ENCODE measurements around the gene TARS2. TPM values are rescaled to one million over a fixed set of nuclear protein-coding genes. Genes with fewer than 3 reads are reported as not detected.

The TARS2 gene
- total RNA-seq, 2 experiments from 2014 or later: 29.8 to 33.7 TPM

DNA sequence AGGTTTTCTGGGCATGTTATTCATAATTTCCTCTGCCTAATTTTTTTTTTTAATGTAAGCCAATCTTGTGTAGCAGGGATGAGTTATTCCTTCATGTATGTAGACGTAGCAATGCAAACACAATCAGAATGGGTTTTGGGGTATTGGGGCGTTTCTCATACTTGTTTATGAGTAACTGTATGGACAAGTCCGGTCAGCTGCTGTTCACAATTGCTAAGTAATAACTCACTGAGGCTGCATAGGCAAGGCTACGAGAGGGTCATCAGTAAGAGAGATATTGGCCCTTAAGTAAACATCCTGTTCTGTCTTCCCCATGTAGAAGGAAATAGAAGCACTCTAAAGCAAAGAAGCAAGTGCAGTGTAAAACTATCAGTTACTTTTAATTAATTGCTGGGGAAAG, 9.5 kb upstream of the TARS2 start:
- no peak for ATAC-seq
- peaks cover 4% of the 10 kb centered on the region for H3K36me3 Mint-ChIP-seq (ENCODE audit: low read depth)
- no peaks in the 10 kb centered on the region for H3K4me1 Mint-ChIP-seq (ENCODE audit: low read depth)
- peaks cover 4% of the 10 kb centered on the region for H3K27me3 Mint-ChIP-seq (ENCODE audit: low read depth)
- no peak overlapping the region for H3K4me3 Mint-ChIP-seq
- no peak overlapping the region for H3K27ac Mint-ChIP-seq
- no peak for DNase-seq
- H3K9me3 Mint-ChIP-seq (ENCODE audit: insufficient read depth): no peaks in the 10 kb centered on the region
- CTCF ChIA-PET: no interaction called here
- POLR2A ChIA-PET: no interaction called here

DNA sequence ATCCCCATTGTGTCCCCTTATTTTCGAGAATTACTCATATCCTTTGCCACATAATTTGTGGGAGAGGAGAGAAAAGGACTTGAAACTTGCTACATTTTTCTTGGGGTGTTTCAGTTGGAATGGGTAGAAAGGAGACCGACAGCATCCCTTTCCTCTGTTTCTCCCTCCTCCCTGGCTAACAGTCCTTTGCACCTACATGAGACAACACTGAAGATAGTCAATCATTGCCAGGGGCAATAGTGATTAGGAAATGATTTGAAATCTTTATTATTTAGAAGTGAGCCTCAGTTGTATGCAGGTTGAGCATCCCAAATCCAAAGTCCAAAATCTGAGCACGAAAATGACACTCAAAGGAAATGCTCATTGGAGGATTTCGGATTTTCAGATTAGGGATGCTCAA, 7.8 kb upstream of the TARS2 start:
- no peaks in the 10 kb centered on the region for H3K36me3 Mint-ChIP-seq (ENCODE audit: low read depth)
- ATAC-seq: no peak
- ChIA-PET POLR2A (no interaction called here), CTCF (no interaction called here)
- H3K4me3 Mint-ChIP-seq: no peak overlapping the region
- no peaks in the 10 kb centered on the region for H3K9me3 Mint-ChIP-seq (ENCODE audit: insufficient read depth)
- no peaks in the 10 kb centered on the region for H3K4me1 Mint-ChIP-seq (ENCODE audit: low read depth)
- H3K27me3 Mint-ChIP-seq (ENCODE audit: low read depth): peaks cover 4% of the 10 kb centered on the region
- no peak for DNase-seq
- no peak overlapping the region for H3K27ac Mint-ChIP-seq

DNA sequence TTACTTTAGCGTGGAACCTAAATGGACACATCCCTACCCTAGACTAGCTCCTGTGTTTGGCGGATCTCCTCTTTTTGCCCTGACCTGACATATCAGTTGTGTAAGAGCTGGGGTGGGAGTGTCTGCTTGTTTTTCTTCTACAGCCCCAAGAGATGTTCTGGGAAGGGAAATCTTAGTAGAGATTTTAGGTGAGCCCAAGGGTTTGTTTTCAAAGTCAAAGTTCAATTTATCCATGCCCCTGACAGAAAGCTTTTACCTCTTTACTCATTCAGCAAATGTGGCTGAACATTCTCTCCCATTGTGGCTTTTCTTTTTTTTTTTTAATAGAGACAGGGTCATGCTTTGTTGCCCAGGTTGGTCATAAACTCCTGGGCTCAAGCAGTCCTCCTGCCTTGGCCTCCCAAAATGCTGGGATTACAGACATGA, 7.3 kb upstream of the TARS2 start:
- POLR2A ChIA-PET: interaction anchor here (0.7 kb wide), 1 partner anchor 220 kb away, joined by 3 read pairs; no protein-coding TSS in a partner anchor
- CTCF ChIA-PET: no interaction called here

DNA sequence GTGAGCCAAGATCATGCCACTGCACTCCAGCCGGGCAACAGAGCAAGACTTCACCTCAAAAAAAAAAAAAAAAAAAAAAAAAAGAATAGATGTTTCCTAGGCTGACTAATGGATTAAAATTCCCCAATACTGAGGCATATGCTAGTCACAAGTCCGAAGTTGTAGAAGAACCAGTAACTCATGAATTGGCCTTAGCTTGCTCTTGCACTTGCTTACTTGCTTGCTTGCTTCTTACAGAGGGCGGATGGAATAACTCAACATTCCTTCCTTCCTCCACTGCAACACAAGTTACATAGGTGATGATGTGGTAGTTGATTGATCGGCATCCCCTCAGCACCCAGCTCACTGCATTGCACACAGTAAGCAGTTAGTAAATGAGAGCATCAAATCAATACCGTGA, 2.8 kb upstream of the TARS2 start:
- POLR2A ChIA-PET: no interaction called here
- no peak overlapping the region for H3K27ac Mint-ChIP-seq
- no peak for ATAC-seq
- no peak for DNase-seq
- CTCF ChIA-PET: interaction anchor here (1.0 kb wide), 2 partner anchors 48 to 49 kb away, joined by 3 read pairs; no protein-coding TSS in a partner anchor
- peaks cover 4% of the 10 kb centered on the region for H3K27me3 Mint-ChIP-seq (ENCODE audit: low read depth)
- H3K36me3 Mint-ChIP-seq (ENCODE audit: low read depth): peaks cover 4% of the 10 kb centered on the region
- H3K4me3 Mint-ChIP-seq: no peak overlapping the region
- H3K4me1 Mint-ChIP-seq (ENCODE audit: low read depth): peaks cover 19% of the 10 kb centered on the region
- H3K9me3 Mint-ChIP-seq (ENCODE audit: insufficient read depth): no peaks in the 10 kb centered on the region

More for the DNA sequence above, 7.3 kb upstream of the TARS2 start:
- Mint-ChIP-seq H3K27ac (no peak overlapping the region), H3K4me1 (ENCODE audit: low read depth) (no peaks in the 10 kb centered on the region), H3K4me3 (no peak overlapping the region), H3K9me3 (ENCODE audit: insufficient read depth) (no peaks in the 10 kb centered on the region), H3K36me3 (ENCODE audit: low read depth) (no peaks in the 10 kb centered on the region), H3K27me3 (ENCODE audit: low read depth) (peaks cover 4% of the 10 kb centered on the region)
- ATAC-seq: no peak
- DNase-seq: no peak

DNA sequence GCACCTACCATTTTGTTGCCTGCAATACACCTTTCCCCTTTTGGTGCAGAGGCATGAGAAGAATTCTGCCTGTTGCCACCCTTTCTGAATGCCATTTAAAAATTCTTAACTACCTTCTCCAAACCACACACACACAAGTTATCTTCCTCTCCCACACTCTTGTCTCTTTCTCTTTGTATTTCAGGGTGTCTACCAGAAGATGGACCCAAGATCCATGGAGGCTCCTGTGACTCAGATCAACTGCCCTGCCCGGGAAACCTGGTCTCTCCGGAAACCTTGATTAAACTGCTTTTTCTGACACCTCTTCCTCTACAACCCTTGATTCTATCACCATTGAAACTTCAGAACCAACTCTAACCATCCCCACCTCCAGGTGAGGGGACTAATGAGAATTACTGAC, 2.4 kb upstream of the TARS2 start:
- DNase-seq (peak; percentile 26), ATAC-seq (no peak)
- Mint-ChIP-seq H3K4me3 (no peak overlapping the region), H3K4me1 (ENCODE audit: low read depth) (peaks cover 19% of the 10 kb centered on the region), H3K9me3 (ENCODE audit: insufficient read depth) (no peaks in the 10 kb centered on the region), H3K27ac (no peak overlapping the region), H3K27me3 (ENCODE audit: low read depth) (peaks cover 2% of the 10 kb centered on the region), H3K36me3 (ENCODE audit: low read depth) (peaks cover 4% of the 10 kb centered on the region)
- ChIA-PET CTCF (interaction anchor here (1.0 to 3.1 kb wide), 3 partner anchors 31 to 75 kb away, joined by 3 to 10 read pairs (median 9); partner anchors contain the start of gene FALEC), POLR2A (no interaction called here)

DNA sequence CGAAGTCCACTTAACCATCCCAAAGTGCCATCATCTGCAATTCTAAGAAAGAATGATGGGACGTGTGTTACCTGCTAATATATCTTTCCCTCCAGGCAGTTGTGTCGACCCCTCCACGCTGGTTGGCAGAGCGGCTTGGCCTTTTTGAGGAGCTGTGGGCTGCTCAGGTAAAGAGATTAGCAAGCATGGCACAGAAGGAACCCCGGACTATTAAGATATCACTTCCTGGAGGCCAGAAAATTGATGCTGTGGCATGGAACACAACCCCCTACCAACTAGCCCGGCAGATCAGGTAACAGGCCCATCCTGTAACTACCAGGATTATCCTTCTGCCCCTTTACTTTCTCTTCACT, 520 bp downstream of the TARS2 start:
- Mint-ChIP-seq H3K4me1 (ENCODE audit: low read depth) (peaks cover 23% of the 10 kb centered on the region), H3K27ac (peak overlapping the region; percentile 95), H3K4me3 (peak overlapping the region; percentile 87), H3K36me3 (ENCODE audit: low read depth) (peaks cover 21% of the 10 kb centered on the region), H3K9me3 (ENCODE audit: insufficient read depth) (no peaks in the 10 kb centered on the region), H3K27me3 (ENCODE audit: low read depth) (no peaks in the 10 kb centered on the region)
- POLR2A ChIA-PET: interaction anchor here (1.1 to 1.6 kb wide), 4 partner anchors 11 to 73 kb away, joined by 3 to 8 read pairs (median 6); partner anchors contain the start of gene FALEC
- ATAC-seq: no peak
- DNase-seq: no peak
- CTCF ChIA-PET: interaction anchor here (0.6 to 3.1 kb wide), 4 partner anchors 28 to 232 kb away, joined by 3 to 10 read pairs (median 4); partner anchors contain the start of gene FALEC

DNA sequence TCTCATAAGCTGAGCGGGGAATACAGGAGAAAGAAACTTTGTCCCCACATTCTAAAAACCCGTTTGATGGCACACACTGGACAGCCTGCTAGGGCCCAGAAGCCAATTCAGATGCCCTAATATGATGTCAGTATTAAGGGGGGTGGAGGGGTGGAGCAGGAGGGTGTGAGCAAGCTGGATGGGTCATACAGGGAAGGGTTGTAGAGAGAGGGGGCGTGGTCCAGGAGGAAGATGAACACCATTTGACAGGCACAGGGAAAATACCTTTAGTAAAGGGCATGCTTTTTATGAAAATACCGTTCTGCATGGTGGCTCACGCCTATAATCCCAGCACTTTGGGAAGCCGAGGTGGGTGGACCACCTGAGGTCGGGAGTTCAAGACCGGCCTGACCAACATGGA, 6.0 kb downstream of the TARS2 start:
- no peak overlapping the region for H3K4me3 Mint-ChIP-seq
- CTCF ChIA-PET: no interaction called here
- POLR2A ChIA-PET: no interaction called here
- H3K9me3 Mint-ChIP-seq (ENCODE audit: insufficient read depth): no peaks in the 10 kb centered on the region
- ATAC-seq (no peak), DNase-seq (no peak)
- H3K36me3 Mint-ChIP-seq (ENCODE audit: low read depth): peaks cover 30% of the 10 kb centered on the region
- H3K4me1 Mint-ChIP-seq (ENCODE audit: low read depth): peaks cover 13% of the 10 kb centered on the region
- H3K27me3 Mint-ChIP-seq (ENCODE audit: low read depth): no peaks in the 10 kb centered on the region
- no peak overlapping the region for H3K27ac Mint-ChIP-seq

DNA sequence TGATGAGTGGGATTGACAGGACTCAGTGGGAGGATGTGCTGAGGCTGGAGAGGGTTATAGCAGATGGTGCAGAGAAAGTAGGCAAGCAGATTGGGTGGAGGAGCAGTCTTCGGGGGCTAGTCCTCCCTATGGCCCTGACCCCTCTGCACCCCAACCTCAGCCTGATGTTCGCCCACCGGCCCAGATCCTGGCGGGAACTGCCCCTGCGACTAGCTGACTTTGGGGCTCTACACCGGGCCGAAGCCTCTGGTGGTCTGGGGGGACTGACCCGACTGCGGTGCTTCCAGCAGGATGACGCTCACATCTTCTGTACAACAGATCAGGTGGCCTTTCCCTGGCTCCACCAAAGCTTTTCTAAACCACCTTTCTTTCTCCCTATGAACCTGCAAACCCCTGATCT, 11.1 kb downstream of the TARS2 start:
- no peaks in the 10 kb centered on the region for H3K9me3 Mint-ChIP-seq (ENCODE audit: insufficient read depth)
- H3K4me3 Mint-ChIP-seq: no peak overlapping the region
- ATAC-seq: no peak
- ChIA-PET CTCF (interaction anchor here (1.2 kb wide), 1 partner anchor 34 kb away, joined by 4 read pairs; no protein-coding TSS in a partner anchor), POLR2A (interaction anchor here (2.1 kb wide), 1 partner anchor 11 kb away, joined by 7 read pairs; the partner anchor contains the start of gene TARS2)
- DNase-seq: no peak
- H3K27ac Mint-ChIP-seq: no peak overlapping the region
- H3K4me1 Mint-ChIP-seq (ENCODE audit: low read depth): no peaks in the 10 kb centered on the region
- peaks cover 27% of the 10 kb centered on the region for H3K36me3 Mint-ChIP-seq (ENCODE audit: low read depth)
- no peaks in the 10 kb centered on the region for H3K27me3 Mint-ChIP-seq (ENCODE audit: low read depth)

DNA sequence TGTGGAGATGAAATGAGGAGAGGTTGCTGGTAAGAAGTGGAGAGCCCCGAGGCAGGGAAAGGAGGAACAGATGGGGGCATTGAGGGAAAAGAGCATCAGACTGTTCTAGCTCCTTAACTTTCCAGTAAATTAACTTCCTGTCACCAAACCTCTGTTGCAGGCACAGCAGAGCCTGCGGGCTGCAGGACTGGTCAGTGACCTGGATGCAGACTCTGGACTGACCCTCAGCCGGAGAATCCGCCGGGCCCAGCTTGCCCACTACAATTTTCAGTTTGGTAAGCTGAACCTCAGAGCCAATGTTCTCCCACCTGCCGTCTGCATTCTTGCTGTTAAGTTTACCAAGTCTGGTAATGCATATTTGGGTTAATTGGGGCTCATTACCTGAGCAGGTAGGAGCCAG, 18.2 kb downstream of the TARS2 start:
- H3K4me1 Mint-ChIP-seq (ENCODE audit: low read depth): no peaks in the 10 kb centered on the region
- H3K9me3 Mint-ChIP-seq (ENCODE audit: insufficient read depth): no peaks in the 10 kb centered on the region
- DNase-seq (no peak), ATAC-seq (no peak)
- ChIA-PET POLR2A (no interaction called here), CTCF (no interaction called here)
- H3K36me3 Mint-ChIP-seq (ENCODE audit: low read depth): peaks cover 37% of the 10 kb centered on the region
- H3K27ac Mint-ChIP-seq: no peak overlapping the region
- no peak overlapping the region for H3K4me3 Mint-ChIP-seq
- H3K27me3 Mint-ChIP-seq (ENCODE audit: low read depth): no peaks in the 10 kb centered on the region

DNA sequence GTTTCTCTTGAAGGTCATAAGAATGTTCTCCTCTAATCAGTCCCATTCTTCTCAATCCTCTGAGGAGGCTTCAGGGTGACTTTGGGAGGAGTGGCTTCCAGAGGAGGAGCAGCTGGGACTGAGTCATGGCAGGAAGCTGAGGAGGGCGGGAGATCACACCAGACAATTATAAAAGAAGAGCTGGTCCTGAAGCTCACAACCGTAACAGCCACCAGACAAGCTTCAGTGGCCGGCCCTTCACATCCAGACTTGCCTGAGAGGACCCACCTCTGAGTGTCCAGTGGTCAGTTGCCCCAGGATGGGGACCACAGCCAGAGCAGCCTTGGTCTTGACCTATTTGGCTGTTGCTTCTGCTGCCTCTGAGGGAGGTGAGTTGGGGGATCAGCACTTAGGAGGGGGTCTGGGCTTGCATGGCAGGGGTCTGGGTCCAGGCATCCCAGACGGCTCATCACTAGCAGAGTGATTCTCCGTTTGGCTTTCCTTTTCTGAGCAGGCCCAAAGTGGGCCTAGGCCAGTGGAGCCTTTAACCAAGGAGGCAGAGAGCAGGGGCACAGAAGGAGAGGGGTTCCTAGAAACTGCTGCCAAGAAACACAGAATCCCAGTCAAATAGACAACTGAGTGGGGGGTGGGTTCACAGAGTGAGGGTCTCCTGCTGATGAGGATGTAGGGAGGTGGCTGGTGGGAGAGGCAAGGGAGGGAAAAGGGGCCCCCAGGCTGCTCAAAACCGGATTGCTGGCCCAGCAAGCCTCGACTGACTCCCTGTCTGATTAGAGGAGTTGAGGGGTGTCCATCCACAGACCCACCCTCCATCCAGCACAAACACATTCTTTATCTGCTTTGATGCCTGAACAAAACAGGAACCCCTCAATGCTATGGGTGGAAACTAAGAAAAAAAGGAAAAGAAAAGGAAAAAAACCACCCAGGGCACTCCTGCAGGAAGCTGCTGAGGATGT, 21.0 kb downstream of the TARS2 start, which contains the start of gene ECM1:
TSS of gene ECM1 (plus strand) at position 198 of the 953 bp plus-strand sequence. CDS start at position 299, 101 bp downstream.
- DNase-seq (no peak), ATAC-seq (no peak)
- Mint-ChIP-seq H3K4me3 (no peak within 1 kb of the TSS), H3K27me3 (ENCODE audit: low read depth) (no peaks in the 10 kb centered on the region), H3K27ac (peak within 1 kb of the TSS; percentile 44), H3K36me3 (ENCODE audit: low read depth) (peaks cover 31% of the 10 kb centered on the region), H3K4me1 (ENCODE audit: low read depth) (no peaks in the 10 kb centered on the region), H3K9me3 (ENCODE audit: insufficient read depth) (no peaks in the 10 kb centered on the region)
- ChIA-PET CTCF (no interaction called here), POLR2A (no interaction called here)

DNA sequence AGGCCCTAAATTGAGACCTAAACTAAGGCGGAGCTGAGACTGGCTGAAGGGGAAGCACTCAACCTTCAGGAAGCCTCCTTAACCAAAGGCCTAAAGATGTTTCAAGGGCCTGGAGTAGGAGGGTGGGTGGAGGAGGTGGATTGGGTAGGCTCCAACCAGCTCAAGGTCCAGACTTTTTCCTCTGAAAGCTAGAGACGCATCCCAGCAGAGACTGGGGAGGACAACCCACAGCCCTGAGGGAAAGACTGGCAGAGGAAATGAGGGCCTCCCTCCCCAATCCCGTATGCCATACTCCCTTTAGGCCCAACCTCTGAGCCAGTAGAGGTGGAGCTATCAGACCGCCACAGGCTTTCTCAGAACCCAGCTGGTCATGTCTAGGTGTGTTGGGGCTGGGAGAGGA, 21.8 kb downstream of the TARS2 start:
- no peaks in the 10 kb centered on the region for H3K4me1 Mint-ChIP-seq (ENCODE audit: low read depth)
- DNase-seq (no peak), ATAC-seq (no peak)
- POLR2A ChIA-PET: no interaction called here
- no peak overlapping the region for H3K27ac Mint-ChIP-seq
- H3K9me3 Mint-ChIP-seq (ENCODE audit: insufficient read depth): no peaks in the 10 kb centered on the region
- CTCF ChIA-PET: no interaction called here
- no peak overlapping the region for H3K4me3 Mint-ChIP-seq
- no peaks in the 10 kb centered on the region for H3K27me3 Mint-ChIP-seq (ENCODE audit: low read depth)
- H3K36me3 Mint-ChIP-seq (ENCODE audit: low read depth): peaks cover 29% of the 10 kb centered on the region

DNA sequence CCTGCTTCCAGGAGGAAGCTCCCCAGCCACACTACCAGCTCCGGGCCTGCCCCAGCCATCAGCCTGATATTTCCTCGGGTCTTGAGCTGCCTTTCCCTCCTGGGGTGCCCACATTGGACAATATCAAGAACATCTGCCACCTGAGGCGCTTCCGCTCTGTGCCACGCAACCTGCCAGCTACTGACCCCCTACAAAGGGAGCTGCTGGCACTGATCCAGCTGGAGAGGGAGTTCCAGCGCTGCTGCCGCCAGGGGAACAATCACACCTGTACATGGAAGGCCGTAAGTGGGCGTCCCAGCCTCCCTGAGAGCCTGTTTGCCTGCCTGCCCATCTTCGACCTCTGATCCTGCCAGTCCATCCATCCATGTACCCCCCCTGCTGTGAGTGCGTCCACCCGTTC, 24.3 kb downstream of the TARS2 start:
- Mint-ChIP-seq H3K9me3 (ENCODE audit: insufficient read depth) (no peaks in the 10 kb centered on the region), H3K36me3 (ENCODE audit: low read depth) (peaks cover 9% of the 10 kb centered on the region), H3K27me3 (ENCODE audit: low read depth) (no peaks in the 10 kb centered on the region), H3K4me3 (no peak overlapping the region), H3K4me1 (ENCODE audit: low read depth) (peaks cover 10% of the 10 kb centered on the region), H3K27ac (no peak overlapping the region)
- ChIA-PET POLR2A (no interaction called here), CTCF (interaction anchor here (0.9 to 2.8 kb wide), 2 partner anchors 21 to 48 kb away, joined by 3 to 11 read pairs; no protein-coding TSS in a partner anchor)
- ATAC-seq: no peak
- DNase-seq: no peak

All from activated CD8-positive, alpha-beta T cell treated with anti-CD3 and anti-CD28 coated beads, Interleukin-2, amount 10 ng/mL, durations not matched to agents 7 days and 5 days (primary cell).